ENCODE measurements around the gene OPRM1. TPM values are rescaled to one million over a fixed set of nuclear protein-coding genes. Genes with fewer than 3 reads are reported as not detected.

OPRM1 gene
- total RNA-seq, 1 experiment from 2014 or later, result not detected

GRCh38 chr6:154292855-154293519 is 253.9 kb downstream of the OPRM1 start:
- no peak overlapping the region for H2BK15ac ChIP-seq (ENCODE audit: low read depth, low read length)
- no peaks in the 10 kb centered on the region for H3K79me1 ChIP-seq (ENCODE audit: insufficient read depth, low read depth, low read length, poor library complexity, severe bottlenecking)
- H3K36me3 Mint-ChIP-seq (ENCODE audit: insufficient read depth in 1 of 3, low read depth in 3 of 3), result no peaks in the 10 kb centered on the region
- H4K91ac ChIP-seq (ENCODE audit: insufficient read length, low read depth, low read length), result no peak overlapping the region
- H4K8ac ChIP-seq (replicated peaks; ENCODE audit: insufficient read length, low read depth, low read length), result no peak overlapping the region
- H3K4me2 ChIP-seq (ENCODE audit: insufficient read depth, insufficient read length, low read length), result no peak overlapping the region
- no peaks in the 10 kb centered on the region for H3K79me2 ChIP-seq (ENCODE audit: insufficient read depth, low read length)
- no peak overlapping the region for H3K14ac ChIP-seq (ENCODE audit: insufficient read depth, low read length)
- H3K9me3 Mint-ChIP-seq, result peaks cover 0 to 2% of the 10 kb centered on the region in 2 experiments; a peak in 3 of 5 replicates
- H3K27me3 ChIP-seq (ENCODE audit: insufficient read depth, low read length), result no peaks in the 10 kb centered on the region
- no peak overlapping the region for H3K4ac ChIP-seq (ENCODE audit: low read depth, low read length)
- no peak overlapping the region for H3K27ac ChIP-seq (ENCODE audit: insufficient read length, low read depth, low read length)
- H3K18ac ChIP-seq (ENCODE audit: insufficient read length, low read depth, low read length), result no peak overlapping the region
- no peak overlapping the region for H3K23ac ChIP-seq (ENCODE audit: insufficient read length, low read depth, low read length)
- no CpG with 5 or more reads among the region's 4 CpGs for WGBS (ENCODE audit: extremely low coverage, insufficient read length, low lambda C conversion rate)
- H2BK120ac ChIP-seq (ENCODE audit: low read depth, low read length, poor library complexity, severe bottlenecking), result no peak overlapping the region
- H3K4me3 Mint-ChIP-seq, result no peak overlapping the region
- H4K5ac ChIP-seq (ENCODE audit: insufficient read length, low read depth, low read length), result no peak overlapping the region
- H2BK20ac ChIP-seq (ENCODE audit: low read depth, low read length, poor library complexity, severe bottlenecking), result no peak overlapping the region
- no peak overlapping the region for H3K56ac ChIP-seq (ENCODE audit: insufficient read length, low read depth, low read length)
- H3K27me3 Mint-ChIP-seq (ENCODE audit: low read depth), result no peaks in the 10 kb centered on the region
- H3K23me2 ChIP-seq (ENCODE audit: insufficient read length, low read depth, low read length, poor library complexity, severe bottlenecking), result no peaks in the 10 kb centered on the region
- no peak for DNase-seq
- H3T11ph ChIP-seq (ENCODE audit: low read length), result no peak overlapping the region
- no peak overlapping the region for H2BK12ac ChIP-seq (ENCODE audit: insufficient read length, low read depth, low read length)
- H3K4me1 Mint-ChIP-seq, result no peaks in the 10 kb centered on the region
- no peak overlapping the region for H3K9ac ChIP-seq (ENCODE audit: extremely low read depth, insufficient read length, low read length)
- no peak for TF ChIP-seq CTCF (conservative IDR thresholded peaks at IDR 0.05)
- H2BK5ac ChIP-seq (ENCODE audit: insufficient read length, low read length), result no peak overlapping the region
- no peak overlapping the region for H3K27ac Mint-ChIP-seq
- no peak overlapping the region for H2AK5ac ChIP-seq (ENCODE audit: insufficient read length, low read length)
- H3K4me1 ChIP-seq (ENCODE audit: insufficient read depth, low read length), result 0 out of 2 replicates have a peak, but pooled peaks cover 2% of the 10 kb centered on the region
- no peaks in the 10 kb centered on the region for H3K9me3 ChIP-seq (ENCODE audit: control insufficient read depth, low read depth, low read length)
- H2AFZ ChIP-seq (ENCODE audit: low read length), result no peak overlapping the region
- no peaks in the 10 kb centered on the region for H4K20me1 ChIP-seq (ENCODE audit: control insufficient read depth, insufficient read depth, insufficient read length)

Measured in H9 (cell line).